ENCODE results near the gene FRMD6. TPM values are rescaled to one million over a fixed set of nuclear protein-coding genes. Genes with fewer than 3 reads are reported as not detected.

FRMD6 gene
- total and polyA plus RNA-seq, 10 of the 15 experiments (the other 5 are each of a cell fraction or from before 2014, with no cell fraction given), result 0.86 to 7.8 (median 3.3) TPM

GRCh38 chr14:51650716-51651387 lies 858 bp upstream of the FRMD6 start (continued):
- no peak for TF ChIP-seq EP300 (IDR thresholded peaks at IDR 0.05; ENCODE audit: borderline replicate concordance in 1 of 2, control insufficient read depth in 1 of 2, low read depth in 2 of 2, low read length in 2 of 2)
- TF ChIP-seq NR2C1 (IDR thresholded peaks at IDR 0.05), result no peak
- TF ChIP-seq NFIC (IDR thresholded peaks at IDR 0.05; ENCODE audit: low read depth, low read length), result no peak
- TF ChIP-seq IRF5 (IDR thresholded peaks at IDR 0.05; ENCODE audit: borderline replicate concordance), result no peak
- no peak for TF ChIP-seq POLR2AphosphoS2 (IDR thresholded peaks at IDR 0.05; ENCODE audit: low read depth, low read length)
- no peak for TF ChIP-seq STAT3 (IDR thresholded peaks at IDR 0.05; ENCODE audit: low read depth, low read length)

- in situ Hi-C loops (cut with MboI), result no loop called here
- TF ChIP-seq LARP7 (IDR thresholded peaks at IDR 0.05), result no peak
- TF ChIP-seq EED (IDR thresholded peaks at IDR 0.05; ENCODE audit: low read depth), result 0 out of 2 replicates have a peak, but pooled peaks have one; percentile 18
- no peak for TF ChIP-seq ASH2L (IDR thresholded peaks at IDR 0.05; ENCODE audit: borderline replicate concordance, low read depth)
- no peak for TF ChIP-seq SIX5 (IDR thresholded peaks at IDR 0.05; ENCODE audit: low read depth, low read length, severe bottlenecking)
- TF ChIP-seq HDAC6 (IDR thresholded peaks at IDR 0.05; ENCODE audit: unreplicated experiment), result peak; percentile 97
- TF ChIP-seq JUNB (IDR thresholded peaks at IDR 0.05), result no peak
- TF ChIP-seq EGR1 (IDR thresholded peaks at IDR 0.05; ENCODE audit: borderline replicate concordance in 1 of 2, low read depth in 2 of 2, low read length in 2 of 2), result peak in 1 of 2 experiments; percentile 55; a peak in 1 of 3 replicates
- H3K36me3 ChIP-seq (ENCODE audit: control insufficient read depth in 2 of 2, insufficient read depth in 2 of 2, low read length in 1 of 2), result no peaks in the 10 kb centered on the region
- H4K20me1 ChIP-seq (ENCODE audit: control insufficient read depth, insufficient read depth), result no peaks in the 10 kb centered on the region
- ChIA-PET SMC1A (ENCODE audit: uncharacterized antibody, unreplicated experiment) (interaction anchor here (0.6 kb wide), 1 partner anchor 32 kb away, joined by 3 read pairs; no protein-coding TSS in a partner anchor), RAD21 (ENCODE audit: unreplicated experiment) (interaction anchor here (0.7 kb wide), 1 partner anchor 127 kb away, joined by 3 read pairs; no protein-coding TSS in a partner anchor), POLR2A (interaction anchor here (0.6 kb wide), 1 partner anchor 23 kb away, joined by 3 read pairs; no protein-coding TSS in a partner anchor), CTCF (interaction anchor here (1.0 to 2.2 kb wide), 5 partner anchors 9 to 369 kb away, joined by 3 to 4 read pairs (median 3); no protein-coding TSS in a partner anchor)
- H3K9me3 ChIP-seq (replicated peaks; ENCODE audit: control insufficient read depth, insufficient read depth, low read length), result no peaks in the 10 kb centered on the region
- no peaks in the 10 kb centered on the region for H3K79me2 ChIP-seq (ENCODE audit: control insufficient read depth, insufficient read depth, low read length)
- FAIRE-seq (no peak), ATAC-seq (peak; percentile 69), DNase-seq (ENCODE audit: low read depth, low spot score) (no peak)
- H3K27me3 ChIP-seq (replicated peaks in 1 of 2; ENCODE audit: control insufficient read depth in 2 of 2, insufficient read depth in 2 of 2, low read length in 1 of 2), result peaks cover 3 to 10% of the 10 kb centered on the region in 2 experiments; a peak in 3 of 4 replicates
- intact Hi-C loops (cut with micrococcal nuclease; ENCODE audit: unreplicated experiment), result loop anchor here (2.0 to 10.0 kb wide), 5 partner anchors 95 to 370 kb away; partner anchors contain the start of gene RTRAF
- H2AFZ ChIP-seq (ENCODE audit: control insufficient read depth, low read depth, low read length), result peak overlapping the region; percentile 90
- WGBS (ENCODE audit: insufficient coverage, insufficient replicate concordance, low lambda C conversion rate, missing lambda C conversion rate), result 3% methylated on average over 60 of the region's 75 CpGs
- H3K4me3 ChIP-seq, result peak overlapping the region; percentile 84
- H3K4me1 ChIP-seq (ENCODE audit: control insufficient read depth, insufficient read depth, low read length), result no peaks in the 10 kb centered on the region
- H3K9ac ChIP-seq (ENCODE audit: control insufficient read depth, insufficient read depth, low read length), result no peak overlapping the region; the same call in 1 of the 2 replicates
- no peak overlapping the region for H3K27ac ChIP-seq (ENCODE audit: control insufficient read depth, insufficient read depth)
- no TSS peak for BruUV-seq (replicated peaks)
- peak overlapping the region; percentile 92 for H3K4me2 ChIP-seq (ENCODE audit: control insufficient read depth, insufficient read depth)
These were observed 713 bp downstream of the FRMD6 start for GRCh38 chr14:51652168-51653078.
